Left ventricle myocardium inferior (tissue), 1 donor: ENCODE data around the gene KLHL29. TPM values are rescaled to one million over a fixed set of nuclear protein-coding genes. Genes with fewer than 3 reads are reported as not detected.

Experiments
- DNase-seq: peaks from one replicate; pipeline ENCODE4 v3.0.0-alpha.2; 2020
- H3K27ac ChIP-seq: fragments of 200-600 bp; replicated peaks from 2 replicates; pipeline ENCODE4 v1.8.0; 2021
- H3K27me3 ChIP-seq: fragments of 200-600 bp; 2 replicates; pipeline ENCODE4 v1.8.0; 2021; ENCODE audit warnings: low read depth
- H3K36me3 ChIP-seq: fragments of 200-600 bp; 2 replicates; pipeline ENCODE4 v1.8.0; 2021
- H3K4me1 ChIP-seq: fragments of 200-600 bp; 2 replicates; pipeline ENCODE4 v1.8.0; 2021
- H3K4me3 ChIP-seq: fragments of 200-600 bp; 2 replicates; pipeline ENCODE4 v1.8.0; 2021; ENCODE audit warnings: mild to moderate bottlenecking, moderate library complexity
- H3K9me3 ChIP-seq: fragments of 200-600 bp; replicated peaks from 2 replicates; pipeline ENCODE4 v1.8.0; 2021
- CTCF ChIP-seq: fragments of 200-600 bp; IDR thresholded peaks from 2 replicates; pipeline ENCODE4 v1.8.0; 2021; ENCODE audit warnings: antibody characterized with exemption, mild to moderate bottlenecking, borderline replicate concordance
- intact Hi-C: fragments of 100-400 bp; cut with micrococcal nuclease; formaldehyde crosslinking; loops from one replicate; pipeline ENCODE4 v1.11.0; 2022
- total RNA-seq: library from RNA; stranded (reverse); fragmentation: NEBNext Ultra II Directional; extraction: Animal tissue kit (Norgen Biotek cat#: 25700); gene quantifications from one replicate; pipeline ENCODE4 v1.2.1, GENCODE V29; 2021
- donor health status: DM: no; HTN: yes; CAD: no; lungs with severe emphysema.

Gene KLHL29
- total RNA-seq, 1 donor from 2014 or later, result 1.1 TPM

GRCh38 chr2:23418056-23418455 is 33.1 kb downstream of the KLHL29 start:
- Histone ChIP-seq H3K27ac (no peak overlapping the region), H3K27me3 (peaks cover 10% of the 10 kb centered on the region), H3K4me1 (no peaks in the 10 kb centered on the region), H3K9me3 (no peaks in the 10 kb centered on the region), H3K4me3 (no peak overlapping the region), H3K36me3 (no peaks in the 10 kb centered on the region)
- intact Hi-C loops, result no loop called here
- no peak for DNase-seq
- TF ChIP-seq CTCF, result no peak

- peaks cover 10% of the 10 kb centered on the region for H3K27me3 ChIP-seq
- TF ChIP-seq CTCF, result no peak
- H3K4me1 ChIP-seq, result no peaks in the 10 kb centered on the region
- no peaks in the 10 kb centered on the region for H3K36me3 ChIP-seq
- no peak overlapping the region for H3K27ac ChIP-seq
- no peak for DNase-seq
- H3K4me3 ChIP-seq, result no peak overlapping the region
- intact Hi-C loops, result no loop called here
- H3K9me3 ChIP-seq, result no peaks in the 10 kb centered on the region
Observed at GRCh38 chr2:23418461-23418911, 33.5 kb downstream of the KLHL29 start.

GRCh38 chr2:23419171-23420090 is 34.5 kb downstream of the KLHL29 start:
- Histone ChIP-seq H3K27me3 (peaks cover 10% of the 10 kb centered on the region), H3K9me3 (no peaks in the 10 kb centered on the region), H3K36me3 (no peaks in the 10 kb centered on the region), H3K4me1 (no peaks in the 10 kb centered on the region), H3K4me3 (no peak overlapping the region), H3K27ac (no peak overlapping the region)
- TF ChIP-seq CTCF, result no peak
- DNase-seq, result no peak
- intact Hi-C loops, result no loop called here

GRCh38 chr2:23420091-23420839 is 35.3 kb downstream of the KLHL29 start:
- Histone ChIP-seq H3K36me3 (no peaks in the 10 kb centered on the region), H3K4me3 (no peak overlapping the region), H3K27me3 (peaks cover 9% of the 10 kb centered on the region), H3K4me1 (peaks cover 2% of the 10 kb centered on the region), H3K9me3 (no peaks in the 10 kb centered on the region), H3K27ac (no peak overlapping the region)
- TF ChIP-seq CTCF, result no peak
- DNase-seq, result no peak
- intact Hi-C loops, result no loop called here

GRCh38 chr2:23420840-23421476 is 36.0 kb downstream of the KLHL29 start:
- no peak for TF ChIP-seq CTCF
- intact Hi-C loops, result no loop called here

More at GRCh38 chr2:23420840-23421476, 36.0 kb downstream of the KLHL29 start:
- H3K36me3 ChIP-seq, result no peaks in the 10 kb centered on the region
- H3K27ac ChIP-seq, result no peak overlapping the region
- H3K4me3 ChIP-seq, result no peak overlapping the region
- peaks cover 2% of the 10 kb centered on the region for H3K27me3 ChIP-seq
- H3K4me1 ChIP-seq, result peaks cover 9% of the 10 kb centered on the region
- H3K9me3 ChIP-seq, result no peaks in the 10 kb centered on the region
- no peak for DNase-seq
